Epithelial cell of esophagus (primary cell): ENCODE data around the gene HRH4.

Experiments
- DNase-seq: peaks from one replicate; pipeline ENCODE4 v3.0.0; 2010; ENCODE audit warnings: low read depth
- H3K4me3 ChIP-seq: 2 replicates; pipeline ENCODE4 v1.5.1; 2011; ENCODE audit warnings: mild to moderate bottlenecking, low read length, control low read depth
- CTCF ChIP-seq: IDR thresholded peaks from 2 replicates; pipeline ENCODE4 v1.5.1; 2011; ENCODE audit warnings: low read depth, mild to moderate bottlenecking, low read length, control low read depth, inconsistent platforms; ENCODE audit not compliant: insufficient read depth; ENCODE audit errors: missing control alignments

HRH4 gene

GRCh38 chr18:24516261-24516660 is 55.8 kb downstream of the HRH4 start:
- no peak for TF ChIP-seq CTCF
- H3K4me3 ChIP-seq: no peak overlapping the region
- no peak for DNase-seq

DNA sequence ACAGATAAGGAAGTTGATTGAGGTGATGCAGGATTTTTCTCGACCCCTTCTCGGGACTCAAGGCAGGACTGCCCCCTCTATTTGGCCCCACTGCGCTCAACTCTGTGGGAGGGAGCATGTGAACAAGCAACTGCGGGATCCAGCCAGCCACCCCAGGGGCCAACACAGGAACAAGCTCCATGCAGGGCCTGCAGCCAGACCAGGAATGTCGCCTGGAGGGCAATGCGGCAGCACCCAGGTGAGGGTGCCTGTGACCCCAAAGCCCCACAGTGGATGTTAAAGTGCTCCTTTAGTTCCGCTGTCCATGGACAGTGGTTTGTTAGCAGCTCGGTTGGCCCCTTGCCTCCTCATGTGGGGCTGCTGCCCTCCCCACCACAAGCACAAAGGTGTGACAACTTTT is 57.1 kb downstream of the HRH4 start:
- H3K4me3 ChIP-seq: no peak overlapping the region
- TF ChIP-seq CTCF: no peak
- no peak for DNase-seq

DNA sequence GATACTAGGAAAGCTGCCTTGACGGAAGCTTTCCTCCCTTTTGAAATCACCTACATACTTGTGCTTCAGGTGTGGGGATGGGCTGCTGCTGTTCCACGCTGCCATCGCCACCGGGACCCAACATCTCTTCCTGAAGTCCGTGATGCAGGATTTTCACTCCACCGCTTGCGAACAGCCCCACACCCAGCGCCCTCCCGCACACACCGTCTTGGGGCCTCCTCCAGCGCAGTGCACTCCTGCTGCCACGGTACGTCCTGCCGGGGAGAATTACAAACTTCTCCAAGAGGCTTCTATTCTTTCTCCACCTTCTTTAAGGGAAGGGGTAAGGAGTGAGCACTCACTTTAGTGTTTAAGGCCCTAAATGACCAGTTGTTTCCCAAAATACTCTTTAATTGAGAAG is 58.2 kb downstream of the HRH4 start:
- no peak for TF ChIP-seq CTCF
- no peak overlapping the region for H3K4me3 ChIP-seq
- no peak for DNase-seq
